ENCODE measurements around the gene DHRS7. TPM values are rescaled to one million over a fixed set of nuclear protein-coding genes. Genes with fewer than 3 reads are reported as not detected.

Gene DHRS7
- polyA plus RNA-seq, 1 of the 3 experiments (the other 2 are of a cell fraction), result 88.7 TPM

DNA sequence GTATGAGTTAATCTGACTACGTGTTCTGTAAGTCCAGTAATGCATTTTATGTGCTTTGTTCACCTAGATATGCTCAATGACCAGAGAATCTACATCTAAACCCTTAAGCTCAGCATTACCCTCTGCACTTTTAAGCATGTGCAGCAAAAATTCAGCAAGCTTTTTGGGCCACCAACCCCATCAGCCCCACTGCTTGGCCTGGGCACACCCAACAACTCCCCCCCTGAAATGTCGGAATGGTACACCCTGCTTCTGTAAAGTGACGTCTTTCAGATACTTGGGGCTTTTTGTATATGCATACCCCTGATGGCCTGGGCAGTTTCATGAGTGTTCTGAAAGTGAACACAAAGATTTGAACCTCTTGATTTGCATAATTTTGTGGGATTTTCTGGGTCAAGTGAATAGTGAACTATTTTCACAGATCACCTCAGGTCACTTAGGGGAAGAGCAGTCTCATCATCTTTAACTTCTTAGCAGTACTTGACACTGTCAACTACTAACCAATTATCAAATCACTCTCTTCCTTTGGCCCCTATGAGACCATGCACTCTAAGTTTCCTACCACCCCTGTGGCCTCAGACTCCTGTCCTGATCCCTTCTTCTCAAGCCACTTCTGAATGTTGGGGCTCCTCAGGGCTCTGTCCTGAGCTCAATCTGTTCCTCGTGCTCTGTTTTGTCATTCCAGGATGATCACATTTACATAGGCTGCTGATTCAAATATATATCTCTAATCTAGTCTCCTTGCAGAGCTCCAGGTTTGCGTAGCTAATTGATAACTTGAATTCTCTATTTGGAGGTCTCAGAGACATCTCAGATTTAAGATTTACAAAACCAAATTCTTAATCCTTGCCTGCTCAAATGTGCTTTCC lies 47.5 kb upstream of the DHRS7 start (continued):
- TF ChIP-seq, protein P1, sequence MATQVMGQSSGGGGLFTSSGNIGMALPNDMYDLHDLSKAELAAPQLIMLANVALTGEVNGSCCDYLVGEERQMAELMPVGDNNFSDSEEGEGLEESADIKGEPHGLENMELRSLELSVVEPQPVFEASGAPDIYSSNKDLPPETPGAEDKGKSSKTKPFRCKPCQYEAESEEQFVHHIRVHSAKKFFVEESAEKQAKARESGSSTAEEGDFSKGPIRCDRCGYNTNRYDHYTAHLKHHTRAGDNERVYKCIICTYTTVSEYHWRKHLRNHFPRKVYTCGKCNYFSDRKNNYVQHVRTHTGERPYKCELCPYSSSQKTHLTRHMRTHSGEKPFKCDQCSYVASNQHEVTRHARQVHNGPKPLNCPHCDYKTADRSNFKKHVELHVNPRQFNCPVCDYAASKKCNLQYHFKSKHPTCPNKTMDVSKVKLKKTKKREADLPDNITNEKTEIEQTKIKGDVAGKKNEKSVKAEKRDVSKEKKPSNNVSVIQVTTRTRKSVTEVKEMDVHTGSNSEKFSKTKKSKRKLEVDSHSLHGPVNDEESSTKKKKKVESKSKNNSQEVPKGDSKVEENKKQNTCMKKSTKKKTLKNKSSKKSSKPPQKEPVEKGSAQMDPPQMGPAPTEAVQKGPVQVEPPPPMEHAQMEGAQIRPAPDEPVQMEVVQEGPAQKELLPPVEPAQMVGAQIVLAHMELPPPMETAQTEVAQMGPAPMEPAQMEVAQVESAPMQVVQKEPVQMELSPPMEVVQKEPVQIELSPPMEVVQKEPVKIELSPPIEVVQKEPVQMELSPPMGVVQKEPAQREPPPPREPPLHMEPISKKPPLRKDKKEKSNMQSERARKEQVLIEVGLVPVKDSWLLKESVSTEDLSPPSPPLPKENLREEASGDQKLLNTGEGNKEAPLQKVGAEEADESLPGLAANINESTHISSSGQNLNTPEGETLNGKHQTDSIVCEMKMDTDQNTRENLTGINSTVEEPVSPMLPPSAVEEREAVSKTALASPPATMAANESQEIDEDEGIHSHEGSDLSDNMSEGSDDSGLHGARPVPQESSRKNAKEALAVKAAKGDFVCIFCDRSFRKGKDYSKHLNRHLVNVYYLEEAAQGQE (IDR thresholded peaks at IDR 0.05; ENCODE audit: low read depth, low read length), result no peak
- no peak for TF ChIP-seq FOXM1 (IDR thresholded peaks at IDR 0.05; ENCODE audit: low read depth)
- no peak for TF ChIP-seq SMC3 (IDR thresholded peaks at IDR 0.05; ENCODE audit: low read depth, low read length)
- no peak for TF ChIP-seq SIN3A (IDR thresholded peaks at IDR 0.05; ENCODE audit: borderline replicate concordance, low read depth, low read length)
- TF ChIP-seq RFX5 (IDR thresholded peaks at IDR 0.05; ENCODE audit: low read length), result no peak

DNA sequence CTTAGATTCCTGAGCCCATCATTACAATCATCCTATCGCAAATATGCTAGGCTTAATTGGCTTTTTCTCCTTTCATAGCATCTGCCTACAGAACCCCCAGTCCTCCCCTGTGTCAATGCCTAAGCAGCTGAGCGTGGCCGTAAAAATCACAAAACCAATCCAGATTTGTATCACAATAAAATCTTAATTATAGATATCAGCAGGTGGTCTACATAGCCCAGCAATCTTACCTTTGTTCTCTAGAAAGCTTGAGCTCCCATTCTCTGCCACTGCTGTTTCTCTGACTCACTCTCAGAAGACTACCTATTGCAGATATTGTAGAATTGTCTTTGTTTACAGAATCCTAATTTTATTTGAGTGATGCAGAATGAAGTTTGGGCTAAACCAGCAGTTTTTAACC lies 46.0 kb upstream of the DHRS7 start:
- DNase-seq, result no peak
- Histone ChIP-seq H3K4me2 (no peak overlapping the region), H2AFZ (ENCODE audit: low read depth) (no peak overlapping the region), H3K9ac (no peak overlapping the region), H3K9me3 (no peaks in the 10 kb centered on the region), H3F3A (replicated peaks; ENCODE audit: insufficient read depth) (no peaks in the 10 kb centered on the region), H3K79me2 (ENCODE audit: insufficient read depth) (no peaks in the 10 kb centered on the region), H3K27me3 (ENCODE audit: insufficient read depth) (no peaks in the 10 kb centered on the region; the same call in 1 of the 2 replicates), H4K20me1 (ENCODE audit: insufficient read depth) (no peaks in the 10 kb centered on the region), H3K4me3 (ENCODE audit: low read depth in 2 of 2, low read length in 1 of 2) (no peak overlapping the region), H3K9me2 (no peaks in the 10 kb centered on the region), H3K4me1 (ENCODE audit: control insufficient read depth in 1 of 2, insufficient read depth in 2 of 2, low read depth in 1 of 2, low read length in 1 of 2) (peaks cover 0 to 2% of the 10 kb centered on the region in 2 experiments; a peak in 1 of 4 replicates), H3K27ac (ENCODE audit: low read depth in 2 of 2, low read length in 1 of 2) (no peak overlapping the region), H3K36me3 (replicated peaks in 1 of 2; ENCODE audit: control insufficient read depth in 1 of 2, insufficient read depth in 2 of 2, low read length in 1 of 2) (no peaks in the 10 kb centered on the region)
- WGBS (ENCODE audit: low lambda C conversion rate), result 85% methylated on average over 3 of the region's 3 CpGs
- TF ChIP-seq SMC3 (IDR thresholded peaks at IDR 0.05; ENCODE audit: low read depth, low read length), result no peak
- no peak for TF ChIP-seq POLR2AphosphoS5 (IDR thresholded peaks at IDR 0.05; ENCODE audit: low read depth, low read length)
- no peak for TF ChIP-seq CTCF (IDR thresholded peaks at IDR 0.05)
- no peak for TF ChIP-seq YY1 (IDR thresholded peaks at IDR 0.05; ENCODE audit: low read depth)
- no peak for TF ChIP-seq ELF1 (IDR thresholded peaks at IDR 0.05)
- TF ChIP-seq RFX5 (IDR thresholded peaks at IDR 0.05; ENCODE audit: low read length), result no peak
- no peak for TF ChIP-seq USF1 (IDR thresholded peaks at IDR 0.05; ENCODE audit: borderline replicate concordance, low read depth)
- TF ChIP-seq GATA2 (CRISPR knock-in tag; IDR thresholded peaks at IDR 0.05), result no peak
- no peak for TF ChIP-seq TAF1 (IDR thresholded peaks at IDR 0.05; ENCODE audit: borderline replicate concordance, low read depth, low read length)
- ChIA-PET CTCF (no interaction called here), POLR2A (no interaction called here)

Measured in SK-N-SH (cell line).